HG03439 (cell line): ENCODE measurements around the gene RNF222.
"Not testable (repeated sequence)": the region's sequence is repeated elsewhere in the genome, so short reads cannot be mapped to it uniquely, and the experiment has no call there.

ENCODE experiments used
- ATAC-seq: cut with Tn5 transposase; IDR thresholded peaks from one replicate; pipeline ENCODE4 v1.9.1; 2021; ENCODE audit warnings: mild to moderate bottlenecking, moderate library complexity; ENCODE audit not compliant: unreplicated experiment

Gene RNF222

DNA sequence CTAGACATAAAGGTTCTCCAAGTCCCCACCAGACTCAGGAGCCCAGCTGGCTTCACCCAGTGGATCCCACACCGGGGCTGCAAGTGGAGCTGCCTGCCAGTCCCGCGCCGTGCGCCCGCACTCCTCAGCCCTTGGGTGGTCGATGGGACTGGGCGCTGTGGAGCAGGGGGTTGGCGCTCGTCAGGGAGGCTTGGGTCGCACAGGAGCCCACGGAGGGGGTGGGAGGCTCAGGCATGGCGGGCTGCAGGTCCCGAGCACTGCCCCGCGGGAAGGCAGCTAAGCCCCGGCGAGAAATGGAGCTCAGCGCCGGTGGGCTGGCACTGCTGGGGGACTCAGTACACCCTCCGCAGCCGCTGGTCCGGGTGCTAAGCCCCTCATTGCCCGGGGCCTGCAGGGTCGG lies 50.6 kb downstream of the RNF222 start:
- not testable (repeated sequence) for ATAC-seq

DNA sequence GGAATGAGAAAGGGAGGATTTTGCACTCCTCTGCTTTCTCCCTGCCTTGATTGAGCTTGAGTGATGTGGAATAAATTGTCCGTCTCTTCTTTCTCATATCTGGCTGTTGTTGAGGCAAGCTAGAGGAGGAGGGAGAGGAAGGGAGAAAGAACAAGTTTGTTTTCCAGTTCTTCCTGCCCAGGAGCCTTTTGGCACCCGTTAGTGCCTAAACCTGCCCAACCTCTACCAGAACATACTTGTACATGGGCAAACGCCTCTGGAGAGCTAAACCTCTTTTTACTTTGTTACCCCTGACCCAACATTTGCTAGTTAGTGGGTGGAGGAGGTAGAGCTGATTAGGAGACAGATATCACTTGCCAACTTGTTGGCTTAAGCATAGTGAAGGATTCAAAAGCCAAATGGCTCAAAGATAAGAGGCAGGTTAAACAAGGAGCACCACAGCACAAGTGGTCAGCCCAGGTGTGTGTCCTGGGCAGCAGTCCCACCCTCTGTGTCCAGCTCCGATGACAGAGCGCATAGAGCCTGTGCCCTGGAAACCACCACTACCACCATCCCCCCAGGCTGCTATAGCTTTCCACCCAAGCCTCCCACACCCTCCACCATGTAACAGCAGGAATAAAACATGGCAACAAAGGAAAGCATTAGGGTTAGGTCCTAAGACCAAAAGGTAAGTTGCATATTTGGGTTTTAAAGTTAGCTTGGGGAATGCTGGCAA lies 51.5 kb downstream of the RNF222 start:
- ATAC-seq: no peak

DNA sequence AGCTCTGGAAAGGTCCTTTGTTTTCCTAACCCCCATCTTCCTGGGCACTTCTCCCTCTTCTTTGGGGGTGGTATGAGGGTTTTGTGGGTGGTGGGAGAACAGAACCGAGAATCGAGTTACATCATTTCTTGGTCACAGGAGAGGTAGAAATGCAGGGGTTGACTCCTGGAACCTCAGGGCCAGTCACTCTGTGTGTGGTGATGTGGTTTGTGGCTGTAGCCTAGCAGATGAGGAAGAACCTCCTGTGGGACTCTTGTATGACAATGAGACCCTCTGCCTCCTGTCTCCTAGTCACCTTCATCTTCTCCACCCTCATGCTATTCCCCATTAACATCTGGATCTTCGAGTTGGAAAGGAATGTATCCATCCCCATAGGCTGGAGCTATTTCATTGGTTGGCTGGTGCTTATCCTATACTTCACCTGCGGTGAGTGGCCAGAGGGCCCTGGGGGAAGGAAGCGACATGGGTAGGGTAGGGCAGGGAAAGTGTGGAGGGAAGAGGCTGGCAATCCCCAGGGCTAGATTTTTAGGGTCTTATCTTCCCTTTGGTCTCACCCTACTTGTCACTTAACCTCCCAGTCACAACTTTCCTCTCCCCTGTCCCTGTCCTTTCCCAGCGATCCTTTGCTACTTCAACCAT lies 52.5 kb downstream of the RNF222 start:
- ATAC-seq: no peak

DNA sequence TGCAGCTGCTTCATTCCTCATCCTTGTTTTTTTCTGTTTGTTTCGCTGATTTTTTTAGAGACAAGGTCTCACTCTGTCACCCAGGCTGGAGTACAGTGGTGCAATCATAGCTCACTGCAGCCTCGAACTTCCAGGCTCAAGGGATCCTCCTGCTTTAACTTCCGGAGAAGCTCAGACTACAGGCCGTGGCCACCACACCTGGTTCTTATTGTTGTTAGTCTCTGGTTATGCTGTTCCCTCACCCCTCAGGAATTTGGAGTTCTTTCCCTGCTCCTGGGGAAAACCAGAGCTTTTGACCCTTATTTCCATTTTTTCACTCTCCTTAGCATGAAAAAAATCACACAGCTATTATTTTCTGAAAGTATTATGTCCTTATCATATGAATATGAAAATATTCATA lies 56.2 kb downstream of the RNF222 start:
- no peak for ATAC-seq
